AG09309 (cell line): ENCODE data around the gene MEG3.

Experiments used
- DNase-seq: peaks from one replicate; pipeline ENCODE4 v3.0.0-alpha.2; 2010; ENCODE audit warnings: low read depth
- H3K4me3 ChIP-seq: 2 replicates; pipeline ENCODE4 v1.5.1; 2011; ENCODE audit warnings: mild to moderate bottlenecking, low read depth, low read length, moderate library complexity; ENCODE audit not compliant: control insufficient read depth
- CTCF ChIP-seq: IDR thresholded peaks from 2 replicates; pipeline ENCODE4 v1.5.1; 2011; ENCODE audit warnings: mild to moderate bottlenecking, low read depth, low read length, inconsistent platforms; ENCODE audit not compliant: insufficient read depth, control insufficient read depth; ENCODE audit errors: missing control alignments

The MEG3 gene

GRCh38 chr14:100804558-100805309 lies 21.2 kb upstream of the MEG3 start:
- no peak overlapping the region for H3K4me3 ChIP-seq
- no peak for TF ChIP-seq CTCF
- no peak for DNase-seq

GRCh38 chr14:100806386-100806785 lies 19.5 kb upstream of the MEG3 start:
- no peak for TF ChIP-seq CTCF
- no peak overlapping the region for H3K4me3 ChIP-seq
- no peak for DNase-seq

GRCh38 chr14:100807496-100807895 lies 18.4 kb upstream of the MEG3 start:
- no peak overlapping the region for H3K4me3 ChIP-seq
- TF ChIP-seq CTCF = no peak
- no peak for DNase-seq

DNA sequence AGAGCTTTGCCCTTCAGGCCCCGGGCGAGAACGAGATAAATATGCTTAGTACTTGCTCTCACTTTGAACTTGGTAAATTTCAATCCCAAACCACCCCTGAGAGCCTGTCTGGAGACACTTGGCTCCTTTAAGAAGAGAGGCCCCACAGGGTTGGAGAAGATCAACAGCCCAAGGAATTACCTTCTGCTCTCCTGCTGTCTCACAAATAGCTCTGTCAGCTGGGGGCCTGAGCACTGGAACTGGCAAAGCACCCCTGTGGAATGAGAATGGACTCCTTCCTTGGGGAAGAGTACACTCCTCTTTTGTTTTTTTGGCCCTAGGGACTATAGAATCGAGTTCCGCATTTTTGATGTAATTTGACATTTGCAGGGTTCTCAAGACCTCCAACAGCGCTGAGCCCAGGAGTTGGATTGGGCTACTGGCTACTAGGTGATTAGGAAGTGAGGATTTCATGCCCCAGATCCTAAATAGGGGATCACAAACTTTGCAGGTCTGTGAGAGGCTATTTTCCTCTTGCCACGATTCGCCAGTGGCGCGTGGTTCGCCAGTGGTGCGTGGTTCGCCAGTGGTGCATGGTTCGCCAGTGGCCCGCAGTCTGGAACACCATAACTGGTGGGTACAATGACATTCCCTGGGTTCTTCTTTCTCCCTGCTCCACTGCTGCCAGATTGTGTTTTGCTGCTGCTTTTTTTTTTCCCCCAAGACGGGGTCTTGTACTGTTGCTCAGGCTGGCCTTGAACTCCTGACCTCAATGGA lies 17.8 kb upstream of the MEG3 start:
- no peak for TF ChIP-seq CTCF
- H3K4me3 ChIP-seq = no peak overlapping the region
- DNase-seq = no peak

DNA sequence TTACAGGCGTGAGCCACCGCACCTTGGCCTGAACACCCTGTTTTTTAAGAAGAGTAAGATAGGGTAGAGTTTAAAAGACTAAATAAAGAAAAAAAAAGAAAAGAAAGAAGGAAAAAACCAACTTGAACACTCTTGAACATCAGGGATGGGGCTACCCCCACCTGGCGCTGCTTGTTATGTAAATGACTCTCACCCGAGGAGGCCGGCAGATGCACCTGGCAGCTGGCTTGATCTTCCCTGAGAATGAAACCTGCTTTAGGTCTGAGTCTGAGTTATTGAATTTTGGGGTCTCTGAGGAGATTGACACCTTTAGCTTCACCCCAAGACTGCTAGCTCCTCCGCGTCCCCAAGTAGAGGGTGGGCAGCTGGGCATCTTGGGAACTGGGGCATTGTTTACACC lies 15.5 kb upstream of the MEG3 start:
- no peak for DNase-seq
- no peak overlapping the region for H3K4me3 ChIP-seq
- TF ChIP-seq CTCF = no peak

DNA sequence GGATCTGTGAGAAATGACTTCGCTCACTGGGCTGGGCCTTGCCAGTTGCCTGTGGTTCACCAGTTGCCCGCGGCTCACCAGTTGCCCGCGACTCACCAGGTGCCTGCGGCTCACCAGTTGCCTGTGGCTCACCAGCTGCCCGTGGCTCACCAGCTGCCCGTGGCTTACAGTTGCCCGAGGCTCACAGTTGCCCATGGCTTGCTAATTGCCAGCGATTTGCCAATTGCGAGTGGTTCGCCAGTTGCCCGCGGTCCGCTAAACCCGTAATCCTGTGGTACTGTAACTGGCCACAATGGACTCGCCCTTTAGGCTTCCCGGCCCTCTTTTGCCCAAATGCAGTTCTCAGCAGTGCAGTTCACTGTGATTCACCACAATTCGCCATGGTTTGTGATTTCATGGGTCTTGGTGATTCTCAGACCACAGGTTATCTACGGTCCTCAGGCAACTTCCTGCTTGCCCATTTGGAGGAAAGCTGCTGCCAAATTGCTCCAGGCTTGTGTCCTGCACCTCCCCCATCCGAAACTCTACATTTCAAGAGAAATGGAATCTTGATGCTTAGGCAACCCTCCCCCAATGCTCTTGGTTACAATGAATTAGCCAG lies 15.0 kb upstream of the MEG3 start:
- H3K4me3 ChIP-seq = no peak overlapping the region
- no peak for TF ChIP-seq CTCF
- DNase-seq = no peak
